HG02588 (cell line): ENCODE data around the gene GRIA4.
"Not testable (repeated sequence)": the region's sequence is repeated elsewhere in the genome, so short reads cannot be mapped to it uniquely, and the experiment has no call there.

ENCODE experiments used
- ATAC-seq: cut with Tn5 transposase; IDR thresholded peaks from one replicate; pipeline ENCODE4 v1.9.1; 2021; ENCODE audit warnings: mild to moderate bottlenecking, moderate library complexity; ENCODE audit not compliant: unreplicated experiment

Gene GRIA4

DNA sequence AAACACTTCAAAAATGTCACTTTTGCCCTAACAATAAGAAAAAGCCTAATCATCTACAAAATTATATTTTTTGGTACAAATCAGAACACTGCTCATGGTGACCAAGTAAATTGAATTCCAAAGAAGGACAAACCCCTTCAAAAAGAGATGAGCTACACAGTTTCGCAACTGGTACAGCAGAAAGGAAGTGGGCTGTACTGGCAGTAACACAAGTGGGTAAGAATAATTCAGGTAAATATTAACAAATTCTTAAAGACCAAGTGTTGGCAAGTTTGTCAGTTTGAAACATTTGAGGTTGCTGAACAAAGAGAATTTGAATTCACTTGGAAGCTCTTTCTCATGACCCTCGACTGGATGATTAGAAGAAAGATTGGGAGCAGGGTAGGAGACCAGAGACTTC is 376.7 kb downstream of the GRIA4 start:
- no peak for ATAC-seq

GRCh38 chr11:105988197-105988596 is 378.3 kb downstream of the GRIA4 start:
- no peak for ATAC-seq

- no peak for ATAC-seq
Observed at GRCh38 chr11:105989124-105989523, 379.3 kb downstream of the GRIA4 start.

GRCh38 chr11:105991888-105992287 is 382.0 kb downstream of the GRIA4 start:
- ATAC-seq: no peak

- no peak for ATAC-seq
Observed at GRCh38 chr11:106001304-106002012, 391.6 kb downstream of the GRIA4 start.

GRCh38 chr11:106003094-106003493 is 393.2 kb downstream of the GRIA4 start:
- ATAC-seq: not testable (repeated sequence)

DNA sequence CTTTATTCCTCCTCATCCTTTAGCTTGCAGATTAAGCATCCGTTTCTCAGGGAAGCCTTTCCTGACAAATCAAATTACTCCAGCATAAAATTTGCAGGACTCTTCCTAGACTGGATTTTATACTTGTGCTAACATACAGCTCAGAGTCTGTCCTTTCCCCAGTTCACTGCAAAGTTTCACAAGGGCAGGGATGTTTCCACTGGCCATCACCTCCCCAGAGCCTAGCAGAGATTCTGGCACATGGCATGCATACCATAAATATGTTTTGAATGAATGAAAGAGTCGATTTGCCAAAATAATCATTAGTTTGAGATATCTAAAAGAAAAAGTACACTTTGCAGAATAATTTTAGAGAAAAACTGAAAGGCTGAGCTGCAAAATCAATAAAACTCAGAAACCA is 401.6 kb downstream of the GRIA4 start:
- ATAC-seq: no peak

DNA sequence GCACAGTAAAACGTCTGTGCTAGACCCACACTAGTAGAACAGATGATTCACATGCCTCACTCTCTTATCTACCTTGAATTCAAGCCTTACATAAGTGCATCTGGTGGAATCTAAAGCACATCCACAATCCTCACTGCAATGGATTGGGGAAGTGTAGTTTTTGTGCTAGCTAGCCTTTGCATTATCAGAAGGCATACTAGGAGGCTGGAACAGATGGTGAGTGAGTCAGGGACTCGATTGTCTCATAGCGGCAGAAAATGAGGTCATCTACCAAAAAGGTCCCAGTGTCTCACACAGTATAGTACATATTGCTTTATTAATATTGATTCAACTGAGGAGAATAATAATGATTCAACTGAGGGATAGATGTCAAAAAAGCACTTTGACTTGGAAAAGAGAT is 402.9 kb downstream of the GRIA4 start:
- ATAC-seq: no peak

- no peak for ATAC-seq
Observed at GRCh38 chr11:106014035-106014434, 404.2 kb downstream of the GRIA4 start.

DNA sequence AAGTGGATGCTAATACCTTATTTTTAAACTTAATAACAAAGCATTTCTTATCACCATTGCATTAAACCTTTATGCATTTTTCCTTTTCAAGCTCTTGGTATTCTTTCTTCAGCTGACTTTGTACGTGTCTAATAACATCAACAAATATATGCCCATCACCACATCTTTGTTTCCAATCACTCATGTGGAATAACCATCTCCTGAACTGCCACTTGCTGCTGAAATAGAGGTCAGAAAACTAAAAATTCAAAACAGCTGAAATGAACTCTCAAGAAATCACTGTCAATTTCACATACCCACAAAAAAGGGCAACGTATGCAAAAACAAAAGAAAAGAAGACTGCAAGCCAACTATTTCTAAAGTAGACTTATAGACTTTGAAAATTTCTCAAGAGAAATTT is 404.7 kb downstream of the GRIA4 start:
- no peak for ATAC-seq

DNA sequence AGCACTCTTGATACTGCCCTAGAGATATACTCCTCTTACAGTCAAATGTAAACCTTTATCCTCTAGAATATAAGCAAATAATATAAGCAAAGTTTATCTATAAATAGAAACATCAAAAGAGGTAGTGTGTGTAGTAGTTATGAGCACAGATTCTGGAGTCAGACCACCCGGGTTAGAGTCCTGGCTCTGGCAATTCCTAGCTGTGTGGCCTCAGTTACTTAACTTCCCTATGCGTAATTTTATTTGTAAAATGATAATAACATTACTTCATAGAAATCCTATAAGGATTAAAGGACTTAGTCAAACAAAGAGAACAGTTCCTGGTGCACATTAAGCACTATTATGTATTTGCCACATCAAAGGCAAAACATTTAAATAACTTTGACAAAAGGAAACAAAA is 405.2 kb downstream of the GRIA4 start:
- no peak for ATAC-seq

- no peak for ATAC-seq
Observed at GRCh38 chr11:106017093-106017492, 407.2 kb downstream of the GRIA4 start.

DNA sequence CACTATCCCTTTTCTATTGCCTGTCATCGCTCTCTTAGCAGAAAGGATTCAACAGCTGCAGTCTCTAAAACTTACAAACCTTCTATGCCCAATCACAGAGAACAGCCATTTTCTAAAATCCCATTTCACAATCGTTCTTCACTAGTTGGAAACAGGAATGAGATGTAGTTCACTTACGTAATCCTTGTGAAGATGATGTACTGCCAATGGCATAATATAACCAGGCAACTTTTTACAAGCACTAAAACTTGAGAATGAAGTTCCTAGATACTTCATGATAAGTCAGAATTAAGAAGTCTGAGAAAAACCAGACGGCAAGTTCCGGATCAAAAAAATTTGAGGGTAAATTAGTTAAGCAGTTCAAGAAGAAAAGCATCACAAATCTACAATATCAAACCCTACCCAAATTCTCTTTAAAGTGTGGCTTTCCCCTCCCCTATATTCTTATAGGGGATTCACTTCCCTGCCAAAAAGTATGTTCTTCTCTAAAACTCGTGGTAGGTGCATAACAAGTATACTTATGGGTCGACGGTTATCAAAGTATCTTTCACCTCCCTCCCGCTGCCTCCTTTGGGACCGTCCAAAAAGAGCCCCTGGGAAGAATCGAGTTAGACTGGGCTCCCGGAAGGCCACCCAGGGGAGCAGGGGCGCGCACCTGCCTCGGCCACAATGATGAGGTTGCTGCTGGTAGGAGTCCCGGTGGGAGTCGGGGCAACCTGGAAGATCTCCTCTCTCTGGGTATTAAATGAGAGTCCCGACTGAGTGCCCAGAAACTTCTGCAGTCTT is 411.5 kb downstream of the GRIA4 start:
- ATAC-seq: peak; percentile 7

- peak; percentile 96 for ATAC-seq
Observed at GRCh38 chr11:106021967-106022794, 412.3 kb downstream of the GRIA4 start, which contains the start of gene MSANTD4. TSS of gene MSANTD4 (minus strand) at chr11:106022240. CDS start at chr11:106010917, 11,323 bp downstream.

- ATAC-seq: no peak
Observed at GRCh38 chr11:106022795-106023275, 413.0 kb downstream of the GRIA4 start.

GRCh38 chr11:106030609-106031008 is 420.7 kb downstream of the GRIA4 start:
- no peak for ATAC-seq

DNA sequence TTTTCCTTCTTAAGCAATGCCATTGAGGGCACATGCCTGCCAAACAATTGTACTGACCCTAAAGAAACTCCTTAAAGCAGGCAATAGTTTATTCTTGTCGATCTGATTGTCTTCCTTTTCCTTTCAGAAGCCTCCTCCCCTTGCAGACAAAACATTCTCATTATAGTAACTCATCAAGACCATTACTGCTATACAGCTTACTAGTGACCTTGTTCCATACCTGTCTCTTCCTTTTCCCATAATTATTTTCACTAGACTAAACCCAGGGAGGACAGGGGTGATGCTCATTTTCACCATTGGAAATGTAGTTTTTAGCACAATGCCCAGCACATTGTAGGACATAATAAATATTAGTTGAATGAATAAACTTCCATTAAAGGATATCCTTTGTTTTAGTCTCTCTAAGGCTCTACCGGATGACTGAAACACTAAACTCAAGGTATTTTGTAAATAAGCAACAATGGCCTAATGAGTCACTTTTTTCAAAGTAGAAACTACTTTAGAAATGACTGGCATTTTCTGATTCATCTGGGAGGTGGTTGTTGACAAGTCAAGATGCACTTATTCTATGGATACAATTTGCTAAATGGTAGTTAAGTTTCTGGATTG is 421.4 kb downstream of the GRIA4 start:
- peak; percentile 55 for ATAC-seq
